K562 (cell line): ENCODE results near the gene SRPK2. TPM values are rescaled to one million over a fixed set of nuclear protein-coding genes. Genes with fewer than 3 reads are reported as not detected.

Experiments
- ATAC-seq: fragments of 200-7000 bp; cut with Tn5 transposase; 3 replicates; pipeline ENCODE4 v1.9.1; 2020; ENCODE audit warnings: moderate library complexity
- BruUV-seq: library from RNA; stranded (reverse); fragments of 400-500 nt; replicated peaks from 2 replicates; lab custom pipeline; 2021; lab: Mats Ljungman, UMichigan
- CTCF ChIA-PET: fragments of 300-600 bp; formaldehyde crosslinking; extraction: SDS; loops from one replicate; lab custom pipeline; 2021; ENCODE audit warnings: low intra/inter-chr PET ratio; lab: Yijun Ruan, JAX
- POLR2A ChIA-PET: fragments of 300-600, 350-650 bp; sonication (Branson Sonifier 250); formaldehyde crosslinking; extraction: SDS; loops from one replicate; lab custom pipeline; 2021; ENCODE audit warnings: antibody characterized with exemption, inconsistent platforms; lab: Yijun Ruan, JAX
- DNase-seq, 4 experiments: peaks; one replicate each; pipeline versions ENCODE4 v3.0.0 to v3.0.0-alpha.2; 2011 to 2018; ENCODE audit warnings: low spot score in 3 of 4, mixed read lengths in 3 of 4; ENCODE audit errors: extremely low read depth in 1 of 4
- FAIRE-seq: peaks from 2 replicates; lab custom pipeline; 2011; peaks lifted over from hg19 to GRCh38; lab: Jason Lieb, UNC
- H2AFZ ChIP-seq: 2 replicates; pipeline ENCODE4 v1.6.0; 2011; ENCODE audit warnings: low read depth, low read length, control low read depth, inconsistent platforms
- H3K27ac ChIP-seq: fragments of 200-600 bp; 3 replicates; pipeline ENCODE4 v1.8.0; 2011; ENCODE audit warnings: low read depth, mild to moderate bottlenecking, control low read depth, inconsistent platforms, low read length, moderate library complexity, mixed read lengths; ENCODE audit errors: extremely low read depth
- H3K27me3 ChIP-seq, 2 experiments: fragments of 300-600 bp in 1 of 2; 2 replicates in 1 of 2; 3 replicates in 1 of 2; pipeline versions ENCODE4 v1.6.0 to v1.8.0; 2011; ENCODE audit warnings: inconsistent platforms in 2 of 2, low read length in 2 of 2, mild to moderate bottlenecking in 1 of 2, mixed read lengths in 1 of 2, moderate library complexity in 1 of 2; ENCODE audit not compliant: control insufficient read depth in 2 of 2, insufficient read depth in 2 of 2
- H3K36me3 ChIP-seq: fragments of 300-600 bp; 3 replicates; pipeline ENCODE4 v1.8.0; 2011; ENCODE audit warnings: mild to moderate bottlenecking, low read length, inconsistent platforms; ENCODE audit not compliant: control insufficient read depth, insufficient read depth
- H3K4me1 ChIP-seq, 2 experiments: fragments of 200-600 bp in 1 of 2; replicated peaks in 1 of 2; 2 replicates in 1 of 2; 3 replicates in 1 of 2; pipeline versions ENCODE4 v1.5.1 to v1.8.0; 2011; ENCODE audit warnings: inconsistent platforms in 2 of 2, low read length in 2 of 2, mild to moderate bottlenecking in 1 of 2, mixed read lengths in 1 of 2, moderate library complexity in 1 of 2; ENCODE audit not compliant: control insufficient read depth in 2 of 2, insufficient read depth in 2 of 2
- H3K4me2 ChIP-seq: 2 replicates; pipeline ENCODE4 v1.6.1; 2011; ENCODE audit warnings: low read length, control low read depth, inconsistent platforms, mixed read lengths; ENCODE audit not compliant: insufficient read depth
- H3K4me3 ChIP-seq: fragments of 200-600 bp; sonication (generic), shearing (Covaris generic); 2 replicates; pipeline ENCODE4 v1.5.1; 2016; ENCODE audit warnings: control low read depth, inconsistent platforms
- H3K79me2 ChIP-seq: fragments of 200-600 bp; 3 replicates; pipeline ENCODE4 v1.8.0; 2011; ENCODE audit warnings: low read length, inconsistent platforms; ENCODE audit not compliant: control insufficient read depth, insufficient read depth
- H3K9ac ChIP-seq, 2 experiments: 2 replicates each; pipeline versions ENCODE4 v1.6.0 to v1.6.1; 2011; ENCODE audit warnings: low read depth in 2 of 2, low read length in 2 of 2, control low read depth in 1 of 2, inconsistent platforms in 1 of 2, mild to moderate bottlenecking in 1 of 2, mixed read lengths in 1 of 2; ENCODE audit not compliant: insufficient read depth in 1 of 2
- H3K9me1 ChIP-seq: one replicate; pipeline ENCODE4 v1.6.0; 2011; ENCODE audit warnings: inconsistent platforms, mild to moderate bottlenecking, low read length, moderate library complexity; ENCODE audit not compliant: control insufficient read depth, insufficient read depth
- H3K9me3 ChIP-seq: replicated peaks from 2 replicates; pipeline ENCODE4 v1.5.1; 2011; ENCODE audit warnings: low read depth, low read length, inconsistent platforms; ENCODE audit not compliant: control insufficient read depth, insufficient read depth
- H4K20me1 ChIP-seq: replicated peaks from 2 replicates; pipeline ENCODE4 v1.6.1; 2011; ENCODE audit warnings: low read length, inconsistent platforms, mixed read lengths; ENCODE audit not compliant: control insufficient read depth, insufficient read depth
- MLX ChIP-seq, 2 experiments: fragments of 450-650 bp in 1 of 2; sonication (generic) in 1 of 2; formaldehyde crosslinking; conservative IDR thresholded peaks; 2 replicates each; pipeline versions ENCODE4 v1.4.0 to v1.8.1; 2020 to 2022; ENCODE audit warnings: mild to moderate bottlenecking in 1 of 2, missing genetic modification reagents in 1 of 2
- ZEB2 ChIP-seq: fragments of 450-650 bp; IDR thresholded peaks from 2 replicates; pipeline ENCODE4 v1.6.1; 2016
- ZKSCAN8 ChIP-seq: fragments of 200-800 bp; sonication (Bioruptor generic); IDR thresholded peaks from 2 replicates; pipeline ENCODE4 v1.6.1; 2016; ENCODE audit warnings: missing genetic modification characterization, missing compliant biosample characterization
- ZNF354B ChIP-seq: fragments of 250-450 bp; sonication (Bioruptor Pico); IDR thresholded peaks from 2 replicates; pipeline ENCODE4 v1.4.0; 2020
- WGBS: fragments of 100-300 bp; shearing (Covaris generic); methylation state at CpG from one replicate; pipeline ENCODE4 v1.1.6; 2016; ENCODE audit warnings: low coverage, mixed read lengths; ENCODE audit not compliant: insufficient coverage; ENCODE audit errors: missing lambda C conversion rate; 5-methylcytosine and 5-hydroxymethylcytosine counted together
- in situ Hi-C: fragments of 300-500 bp; cut with MboI; formaldehyde crosslinking; loops from 4 replicates; pipeline ENCODE4 v1.15.0; 2018; ENCODE audit warnings: inconsistent platforms, mixed read lengths
- intact Hi-C: fragments of 100-400 bp; cut with micrococcal nuclease; formaldehyde crosslinking; loops from 2 replicates; pipeline ENCODE4 v1.14.2; 2022
- polyA plus RNA-seq, 8 experiments: library from polyadenylated mRNA; depleted of rRNA in 4 of 8; stranded (reverse) in 5 of 8; unstranded in 3 of 8; fragments of >200 nt; fragmentation: Nextera tagmentation in 2 of 8; fragmentation: Illumina TruSeq in 1 of 8; extraction: Ambion mirVana in 2 of 8; extraction: Trizol in 1 of 8; gene quantifications; 2 replicates each; pipeline versions ENCODE4 v1.2.1 to v1.2.3, GENCODE V29; 2011 to 2014; ENCODE audit warnings: inconsistent platforms in 1 of 8, missing spikeins in 1 of 8
- total RNA-seq, 7 experiments: library from RNA; depleted of rRNA in 6 of 7; stranded (reverse); fragments of >200 nt in 6 of 7; fragmentation: Illumina TruSeq in 2 of 7; extraction: Trizol in 2 of 7; gene quantifications; 2 replicates each; pipeline versions ENCODE4 v1.2.1 to v1.2.3, GENCODE V29; 2011 to 2021; ENCODE audit warnings: low replicate concordance in 1 of 7
- TF ChIP-seq, protein P1 (sequence below): fragments of 200-600 bp; sonication (generic); IDR thresholded peaks from one replicate; pipeline ENCODE4 v1.6.1; 2012; ENCODE audit warnings: mild to moderate bottlenecking, low read depth, low read length, inconsistent platforms

The SRPK2 gene
- total and polyA plus RNA-seq, 9 of the 15 experiments (the other 6 are each of a cell fraction or from before 2014, with no cell fraction given) = 21.5 to 44.7 (median 33.3) TPM

- ATAC-seq = no peak
- Histone ChIP-seq H3K27ac (no peak overlapping the region), H3K36me3 (no peaks in the 10 kb centered on the region)
Observed at GRCh38 chr7:105337529-105337928, 51.2 kb downstream of the SRPK2 start.

More at GRCh38 chr7:105337529-105337928, 51.2 kb downstream of the SRPK2 start:
- no peak overlapping the region for H3K4me3 ChIP-seq
- H2AFZ ChIP-seq = no peak overlapping the region
- peaks cover 38% of the 10 kb centered on the region for H3K79me2 ChIP-seq
- intact Hi-C loops (loop anchor here (5.0 kb wide), 2 partner anchors 355 to 415 kb away; no protein-coding TSS in a partner anchor), in situ Hi-C loops (no loop called here)
- H4K20me1 ChIP-seq = no peaks in the 10 kb centered on the region
- no peak overlapping the region for H3K4me2 ChIP-seq
- no peaks in the 10 kb centered on the region for H3K27me3 ChIP-seq
- peaks cover 0 to 4% of the 10 kb centered on the region in 2 experiments; a peak in 1 of 5 replicates for H3K4me1 ChIP-seq
- FAIRE-seq (no peak), DNase-seq (no peak)
- H3K9me3 ChIP-seq = no peaks in the 10 kb centered on the region
- no TSS peak for BruUV-seq
- WGBS = 78% methylated on average over 4 of the region's 4 CpGs
- CTCF ChIA-PET = no interaction called here
- POLR2A ChIA-PET = interaction anchor here (0.6 to 1.7 kb wide), 2 partner anchors 8 to 194 kb away, joined by 4 to 6 read pairs; no protein-coding TSS in a partner anchor
- H3K9me1 ChIP-seq = no peaks in the 10 kb centered on the region
- TF ChIP-seq MLX (CRISPR knock-in tag; conservative IDR thresholded peaks at IDR 0.05) = no peak
- no peak for TF ChIP-seq ZEB2
- TF ChIP-seq, protein P1, sequence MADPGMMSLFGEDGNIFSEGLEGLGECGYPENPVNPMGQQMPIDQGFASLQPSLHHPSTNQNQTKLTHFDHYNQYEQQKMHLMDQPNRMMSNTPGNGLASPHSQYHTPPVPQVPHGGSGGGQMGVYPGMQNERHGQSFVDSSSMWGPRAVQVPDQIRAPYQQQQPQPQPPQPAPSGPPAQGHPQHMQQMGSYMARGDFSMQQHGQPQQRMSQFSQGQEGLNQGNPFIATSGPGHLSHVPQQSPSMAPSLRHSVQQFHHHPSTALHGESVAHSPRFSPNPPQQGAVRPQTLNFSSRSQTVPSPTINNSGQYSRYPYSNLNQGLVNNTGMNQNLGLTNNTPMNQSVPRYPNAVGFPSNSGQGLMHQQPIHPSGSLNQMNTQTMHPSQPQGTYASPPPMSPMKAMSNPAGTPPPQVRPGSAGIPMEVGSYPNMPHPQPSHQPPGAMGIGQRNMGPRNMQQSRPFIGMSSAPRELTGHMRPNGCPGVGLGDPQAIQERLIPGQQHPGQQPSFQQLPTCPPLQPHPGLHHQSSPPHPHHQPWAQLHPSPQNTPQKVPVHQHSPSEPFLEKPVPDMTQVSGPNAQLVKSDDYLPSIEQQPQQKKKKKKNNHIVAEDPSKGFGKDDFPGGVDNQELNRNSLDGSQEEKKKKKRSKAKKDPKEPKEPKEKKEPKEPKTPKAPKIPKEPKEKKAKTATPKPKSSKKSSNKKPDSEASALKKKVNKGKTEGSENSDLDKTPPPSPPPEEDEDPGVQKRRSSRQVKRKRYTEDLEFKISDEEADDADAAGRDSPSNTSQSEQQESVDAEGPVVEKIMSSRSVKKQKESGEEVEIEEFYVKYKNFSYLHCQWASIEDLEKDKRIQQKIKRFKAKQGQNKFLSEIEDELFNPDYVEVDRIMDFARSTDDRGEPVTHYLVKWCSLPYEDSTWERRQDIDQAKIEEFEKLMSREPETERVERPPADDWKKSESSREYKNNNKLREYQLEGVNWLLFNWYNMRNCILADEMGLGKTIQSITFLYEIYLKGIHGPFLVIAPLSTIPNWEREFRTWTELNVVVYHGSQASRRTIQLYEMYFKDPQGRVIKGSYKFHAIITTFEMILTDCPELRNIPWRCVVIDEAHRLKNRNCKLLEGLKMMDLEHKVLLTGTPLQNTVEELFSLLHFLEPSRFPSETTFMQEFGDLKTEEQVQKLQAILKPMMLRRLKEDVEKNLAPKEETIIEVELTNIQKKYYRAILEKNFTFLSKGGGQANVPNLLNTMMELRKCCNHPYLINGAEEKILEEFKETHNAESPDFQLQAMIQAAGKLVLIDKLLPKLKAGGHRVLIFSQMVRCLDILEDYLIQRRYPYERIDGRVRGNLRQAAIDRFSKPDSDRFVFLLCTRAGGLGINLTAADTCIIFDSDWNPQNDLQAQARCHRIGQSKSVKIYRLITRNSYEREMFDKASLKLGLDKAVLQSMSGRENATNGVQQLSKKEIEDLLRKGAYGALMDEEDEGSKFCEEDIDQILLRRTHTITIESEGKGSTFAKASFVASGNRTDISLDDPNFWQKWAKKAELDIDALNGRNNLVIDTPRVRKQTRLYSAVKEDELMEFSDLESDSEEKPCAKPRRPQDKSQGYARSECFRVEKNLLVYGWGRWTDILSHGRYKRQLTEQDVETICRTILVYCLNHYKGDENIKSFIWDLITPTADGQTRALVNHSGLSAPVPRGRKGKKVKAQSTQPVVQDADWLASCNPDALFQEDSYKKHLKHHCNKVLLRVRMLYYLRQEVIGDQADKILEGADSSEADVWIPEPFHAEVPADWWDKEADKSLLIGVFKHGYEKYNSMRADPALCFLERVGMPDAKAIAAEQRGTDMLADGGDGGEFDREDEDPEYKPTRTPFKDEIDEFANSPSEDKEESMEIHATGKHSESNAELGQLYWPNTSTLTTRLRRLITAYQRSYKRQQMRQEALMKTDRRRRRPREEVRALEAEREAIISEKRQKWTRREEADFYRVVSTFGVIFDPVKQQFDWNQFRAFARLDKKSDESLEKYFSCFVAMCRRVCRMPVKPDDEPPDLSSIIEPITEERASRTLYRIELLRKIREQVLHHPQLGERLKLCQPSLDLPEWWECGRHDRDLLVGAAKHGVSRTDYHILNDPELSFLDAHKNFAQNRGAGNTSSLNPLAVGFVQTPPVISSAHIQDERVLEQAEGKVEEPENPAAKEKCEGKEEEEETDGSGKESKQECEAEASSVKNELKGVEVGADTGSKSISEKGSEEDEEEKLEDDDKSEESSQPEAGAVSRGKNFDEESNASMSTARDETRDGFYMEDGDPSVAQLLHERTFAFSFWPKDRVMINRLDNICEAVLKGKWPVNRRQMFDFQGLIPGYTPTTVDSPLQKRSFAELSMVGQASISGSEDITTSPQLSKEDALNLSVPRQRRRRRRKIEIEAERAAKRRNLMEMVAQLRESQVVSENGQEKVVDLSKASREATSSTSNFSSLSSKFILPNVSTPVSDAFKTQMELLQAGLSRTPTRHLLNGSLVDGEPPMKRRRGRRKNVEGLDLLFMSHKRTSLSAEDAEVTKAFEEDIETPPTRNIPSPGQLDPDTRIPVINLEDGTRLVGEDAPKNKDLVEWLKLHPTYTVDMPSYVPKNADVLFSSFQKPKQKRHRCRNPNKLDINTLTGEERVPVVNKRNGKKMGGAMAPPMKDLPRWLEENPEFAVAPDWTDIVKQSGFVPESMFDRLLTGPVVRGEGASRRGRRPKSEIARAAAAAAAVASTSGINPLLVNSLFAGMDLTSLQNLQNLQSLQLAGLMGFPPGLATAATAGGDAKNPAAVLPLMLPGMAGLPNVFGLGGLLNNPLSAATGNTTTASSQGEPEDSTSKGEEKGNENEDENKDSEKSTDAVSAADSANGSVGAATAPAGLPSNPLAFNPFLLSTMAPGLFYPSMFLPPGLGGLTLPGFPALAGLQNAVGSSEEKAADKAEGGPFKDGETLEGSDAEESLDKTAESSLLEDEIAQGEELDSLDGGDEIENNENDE = no peak
- TF ChIP-seq ZNF354B (CRISPR knock-in tag) = no peak
- TF ChIP-seq ZKSCAN8 (CRISPR knock-in tag) = no peak
- H3K9ac ChIP-seq = no peak overlapping the region
